ENCODE measurements around the gene PHACTR2.
"Not testable (repeated sequence)": the region's sequence is repeated elsewhere in the genome, so short reads cannot be mapped to it uniquely, and the experiment has no call there.

Gene PHACTR2

GRCh38 chr6:143677891-143678791 is at the start of gene PHACTR2:
Gene PHACTR2 (plus strand): TSS chr6:143677965. CDS start chr6:143678164, 199 bp downstream.
- H3K36me3 ChIP-seq (ENCODE audit: insufficient read depth, low read length): no peaks in the 10 kb centered on the region
- no peaks in the 10 kb centered on the region for H3K27me3 ChIP-seq (ENCODE audit: insufficient read depth, low read length, poor library complexity)
- no peak within 1 kb of the TSS for H3K9ac ChIP-seq (ENCODE audit: low read depth, low read length)
- no peak within 1 kb of the TSS for H3K4me3 ChIP-seq (ENCODE audit: low read depth in 1 of 2, low read length in 2 of 2)
- no peaks in the 10 kb centered on the region for H4K20me1 ChIP-seq (ENCODE audit: insufficient read depth, low read length)
- DNase-seq (no peak), ATAC-seq (ENCODE audit: insufficient read depth, low read depth) (no peak)
- H3K9me3 ChIP-seq (ENCODE audit: insufficient read depth, low read length, severe bottlenecking): no peaks in the 10 kb centered on the region
- no peaks in the 10 kb centered on the region for H3K4me1 ChIP-seq (ENCODE audit: insufficient read depth, low read length)
- H2AFZ ChIP-seq (ENCODE audit: low read depth, low read length): no peak within 1 kb of the TSS
- H3K27ac ChIP-seq (ENCODE audit: low read length): no peak within 1 kb of the TSS
- H3K4me2 ChIP-seq (ENCODE audit: insufficient read depth, low read length): no peak within 1 kb of the TSS
- no peaks in the 10 kb centered on the region for H3K79me2 ChIP-seq (ENCODE audit: insufficient read depth, low read length)
- TF ChIP-seq EZH2 (IDR thresholded peaks at IDR 0.05; ENCODE audit: borderline replicate concordance, low read depth, low read length, severe bottlenecking) (no peak), CTCF (IDR thresholded peaks at IDR 0.05; ENCODE audit: borderline replicate concordance, extremely low read depth, low read length, poor library complexity, severe bottlenecking) (no peak)

GRCh38 chr6:143629104-143630080 is 48.4 kb upstream of the PHACTR2 start:
- no peaks in the 10 kb centered on the region for H3K27me3 ChIP-seq (ENCODE audit: insufficient read depth, low read length, poor library complexity)
- no peaks in the 10 kb centered on the region for H3K36me3 ChIP-seq (ENCODE audit: insufficient read depth, low read length)
- no peak overlapping the region for H2AFZ ChIP-seq (ENCODE audit: low read depth, low read length)
- H3K9me3 ChIP-seq (ENCODE audit: insufficient read depth, low read length, severe bottlenecking): no peaks in the 10 kb centered on the region
- no peak overlapping the region for H3K9ac ChIP-seq (ENCODE audit: low read depth, low read length)
- H3K79me2 ChIP-seq (ENCODE audit: insufficient read depth, low read length): no peaks in the 10 kb centered on the region
- no peaks in the 10 kb centered on the region for H3K4me1 ChIP-seq (ENCODE audit: insufficient read depth, low read length)
- no peaks in the 10 kb centered on the region for H4K20me1 ChIP-seq (ENCODE audit: insufficient read depth, low read length)
- no peak overlapping the region for H3K27ac ChIP-seq (ENCODE audit: low read length)
- no peak for ATAC-seq (ENCODE audit: insufficient read depth, low read depth)
- no peak for DNase-seq
- no peak overlapping the region for H3K4me3 ChIP-seq (ENCODE audit: low read depth in 1 of 2, low read length in 2 of 2)
- no peak for TF ChIP-seq CTCF (IDR thresholded peaks at IDR 0.05; ENCODE audit: borderline replicate concordance, extremely low read depth, low read length, poor library complexity, severe bottlenecking)
- TF ChIP-seq EZH2 (IDR thresholded peaks at IDR 0.05; ENCODE audit: borderline replicate concordance, low read depth, low read length, severe bottlenecking): no peak
- H3K4me2 ChIP-seq (ENCODE audit: insufficient read depth, low read length): no peak overlapping the region

- DNase-seq; H3K27me3 ChIP-seq (ENCODE audit: insufficient read depth, low read length, poor library complexity); H3K9ac ChIP-seq (ENCODE audit: low read depth, low read length); H3K79me2 ChIP-seq (ENCODE audit: insufficient read depth, low read length); H4K20me1 ChIP-seq (ENCODE audit: insufficient read depth, low read length); H3K9me3 ChIP-seq (ENCODE audit: insufficient read depth, low read length, severe bottlenecking); H3K4me1 ChIP-seq (ENCODE audit: insufficient read depth, low read length); ATAC-seq (ENCODE audit: insufficient read depth, low read depth); H3K4me2 ChIP-seq (ENCODE audit: insufficient read depth, low read length); H3K4me3 ChIP-seq (ENCODE audit: low read depth in 1 of 2, low read length in 2 of 2); H3K27ac ChIP-seq (ENCODE audit: low read length); H3K36me3 ChIP-seq (ENCODE audit: insufficient read depth, low read length); H2AFZ ChIP-seq (ENCODE audit: low read depth, low read length): not testable (repeated sequence)
Observed at GRCh38 chr6:143631196-143631595, 46.6 kb upstream of the PHACTR2 start.
